ENCODE measurements around the gene NRP1.

NRP1 gene

GRCh38 chr10:33240258-33240657, 94.2 kb downstream of the NRP1 start:
- Histone ChIP-seq H3K27ac (no peak overlapping the region), H3K27me3 (ENCODE audit: insufficient read depth, low read depth, severe bottlenecking) (no peaks in the 10 kb centered on the region), H3K36me3 (no peaks in the 10 kb centered on the region), H3K9me3 (ENCODE audit: severe bottlenecking) (no peaks in the 10 kb centered on the region), H3K4me3 (ENCODE audit: low read depth, low read length) (no peak overlapping the region)
- DNase-seq = no peak
- no peak for TF ChIP-seq CTCF (IDR thresholded peaks at IDR 0.05; ENCODE audit: low read depth, low read length)

- TF ChIP-seq CTCF (IDR thresholded peaks at IDR 0.05; ENCODE audit: low read depth, low read length) = no peak
- H3K36me3 ChIP-seq = no peaks in the 10 kb centered on the region
These were observed 95.2 kb downstream of the NRP1 start for GRCh38 chr10:33239257-33239656.

GRCh38 chr10:33238643-33239042, 95.8 kb downstream of the NRP1 start:
- DNase-seq = no peak

More at GRCh38 chr10:33239257-33239656, 95.2 kb downstream of the NRP1 start:
- no peaks in the 10 kb centered on the region for H3K9me3 ChIP-seq (ENCODE audit: severe bottlenecking)
- no peak overlapping the region for H3K27ac ChIP-seq
- DNase-seq = no peak
- H3K27me3 ChIP-seq (ENCODE audit: insufficient read depth, low read depth, severe bottlenecking) = no peaks in the 10 kb centered on the region
- no peak overlapping the region for H3K4me3 ChIP-seq (ENCODE audit: low read depth, low read length)

GRCh38 chr10:33237736-33238624, 96.5 kb downstream of the NRP1 start:
- Histone ChIP-seq H3K36me3 (no peaks in the 10 kb centered on the region), H3K4me3 (ENCODE audit: low read depth, low read length) (no peak overlapping the region), H3K27ac (no peak overlapping the region), H3K27me3 (ENCODE audit: insufficient read depth, low read depth, severe bottlenecking) (no peaks in the 10 kb centered on the region), H3K9me3 (ENCODE audit: severe bottlenecking) (no peaks in the 10 kb centered on the region)
- no peak for TF ChIP-seq CTCF (IDR thresholded peaks at IDR 0.05; ENCODE audit: low read depth, low read length)
- no peak for DNase-seq

More at GRCh38 chr10:33238643-33239042, 95.8 kb downstream of the NRP1 start:
- H3K27ac ChIP-seq = no peak overlapping the region
- no peaks in the 10 kb centered on the region for H3K27me3 ChIP-seq (ENCODE audit: insufficient read depth, low read depth, severe bottlenecking)
- TF ChIP-seq CTCF (IDR thresholded peaks at IDR 0.05; ENCODE audit: low read depth, low read length) = no peak
- no peaks in the 10 kb centered on the region for H3K36me3 ChIP-seq
- no peaks in the 10 kb centered on the region for H3K9me3 ChIP-seq (ENCODE audit: severe bottlenecking)
- no peak overlapping the region for H3K4me3 ChIP-seq (ENCODE audit: low read depth, low read length)

- Histone ChIP-seq H3K27me3 (ENCODE audit: insufficient read depth, low read depth, severe bottlenecking) (no peaks in the 10 kb centered on the region), H3K4me3 (ENCODE audit: low read depth, low read length) (no peak overlapping the region), H3K27ac (no peak overlapping the region), H3K36me3 (no peaks in the 10 kb centered on the region), H3K9me3 (ENCODE audit: severe bottlenecking) (no peaks in the 10 kb centered on the region)
- no peak for TF ChIP-seq CTCF (IDR thresholded peaks at IDR 0.05; ENCODE audit: low read depth, low read length)
- DNase-seq = no peak
These were observed 97.6 kb downstream of the NRP1 start for GRCh38 chr10:33236916-33237315.

All from WERI-Rb-1 (cell line).